WTC11 (cell line): ENCODE results near the gene SH3YL1. TPM values are rescaled to one million over a fixed set of nuclear protein-coding genes. Genes with fewer than 3 reads are reported as not detected.

Experiments used
- ATAC-seq: fragments of 200-7000 bp; cut with Tn5 transposase; 2 replicates; pipeline ENCODE4 v1.10.0; 2021; ENCODE audit warnings: mild to moderate bottlenecking, moderate library complexity
- CTCF ChIA-PET: fragments of 300-600 bp; sonication (Branson Sonifier 250); formaldehyde crosslinking; loops from one replicate; lab custom pipeline; 2021; ENCODE audit warnings: antibody characterized with exemption; lab: Charles Lee
- POLR2A ChIA-PET: fragments of 350-600 bp; sonication (Branson Sonifier 250); formaldehyde crosslinking; loops from one replicate; lab custom pipeline; 2021; ENCODE audit warnings: antibody characterized with exemption; lab: Charles Lee
- DNase-seq: peaks from one replicate; pipeline ENCODE4 v3.0.0; 2021; ENCODE audit warnings: low spot score
- H3K27ac Mint-ChIP-seq: 2 replicates; pipeline ENCODE4 v1.8.0; 2021; ENCODE audit warnings: mixed read lengths
- H3K27me3 Mint-ChIP-seq: 2 replicates; pipeline ENCODE4 v1.8.0; 2021; ENCODE audit warnings: low read depth, mild to moderate bottlenecking, moderate library complexity, mixed read lengths
- H3K36me3 Mint-ChIP-seq: 2 replicates; pipeline ENCODE4 v1.8.0; 2021; ENCODE audit warnings: mixed read lengths
- H3K4me1 Mint-ChIP-seq: 2 replicates; pipeline ENCODE4 v1.8.0; 2022; ENCODE audit warnings: mixed read lengths
- H3K4me3 Mint-ChIP-seq: 2 replicates; pipeline ENCODE4 v1.8.0; 2021; ENCODE audit warnings: mild to moderate bottlenecking, moderate library complexity, mixed read lengths
- H3K9me3 Mint-ChIP-seq: 2 replicates; pipeline ENCODE4 v1.8.0; 2021; ENCODE audit warnings: mixed read lengths
- CBFB ChIP-seq: sonication (generic); formaldehyde crosslinking; IDR thresholded peaks from 2 replicates; pipeline ENCODE4 v1.8.1; 2022; ENCODE audit warnings: mild to moderate bottlenecking, low read depth, missing genetic modification reagents
- CDX4 ChIP-seq: fragments of 250-450 bp; sonication (Bioruptor Pico); IDR thresholded peaks from 2 replicates; pipeline ENCODE4 v1.9.0; 2021; ENCODE audit warnings: moderate library complexity, mild to moderate bottlenecking, inconsistent platforms, borderline replicate concordance
- E2F1 ChIP-seq: sonication (generic); formaldehyde crosslinking; IDR thresholded peaks from 2 replicates; pipeline ENCODE4 v1.8.0; 2022; ENCODE audit warnings: mild to moderate bottlenecking, missing genetic modification reagents
- EMX1 ChIP-seq: fragments of 250-450 bp; sonication (Bioruptor Pico); IDR thresholded peaks from 2 replicates; pipeline ENCODE4 v1.8.0; 2021; ENCODE audit warnings: mild to moderate bottlenecking
- ETV6 ChIP-seq: sonication (generic); formaldehyde crosslinking; IDR thresholded peaks from 2 replicates; pipeline ENCODE4 v1.8.1; 2022; ENCODE audit warnings: mild to moderate bottlenecking, missing genetic modification reagents
- HMGA2 ChIP-seq: fragments of 250-450 bp; sonication (Bioruptor Pico); IDR thresholded peaks from 2 replicates; pipeline ENCODE4 v1.4.0; 2021; ENCODE audit warnings: mild to moderate bottlenecking, moderate library complexity
- IRF2 ChIP-seq: sonication (generic); formaldehyde crosslinking; IDR thresholded peaks from 2 replicates; pipeline ENCODE4 v1.8.0; 2022; ENCODE audit warnings: low read depth, missing genetic modification reagents, borderline replicate concordance
- JAZF1 ChIP-seq: fragments of 250-450 bp; sonication (Bioruptor Pico); IDR thresholded peaks from 2 replicates; pipeline ENCODE4 v1.9.0; 2021; ENCODE audit warnings: moderate library complexity, mild to moderate bottlenecking, inconsistent platforms
- NR1H2 ChIP-seq: sonication (generic); formaldehyde crosslinking; IDR thresholded peaks from 2 replicates; pipeline ENCODE4 v1.9.0; 2021; ENCODE audit warnings: mild to moderate bottlenecking, moderate library complexity, missing genetic modification reagents
- RELA ChIP-seq: sonication (generic); formaldehyde crosslinking; IDR thresholded peaks from 2 replicates; pipeline ENCODE4 v1.8.1; 2022; ENCODE audit warnings: missing genetic modification reagents, mild to moderate bottlenecking, borderline replicate concordance
- SMAD3 ChIP-seq: sonication (generic); formaldehyde crosslinking; IDR thresholded peaks from 2 replicates; pipeline ENCODE4 v1.8.0; 2022; ENCODE audit warnings: missing genetic modification reagents, mild to moderate bottlenecking, borderline replicate concordance
- STAT6 ChIP-seq: sonication (generic); formaldehyde crosslinking; conservative IDR thresholded peaks from 2 replicates; pipeline ENCODE4 v1.8.1; 2023; ENCODE audit warnings: mild to moderate bottlenecking, low read depth, missing genetic modification reagents, moderate library complexity
- ZNF232 ChIP-seq: sonication (generic); formaldehyde crosslinking; IDR thresholded peaks from 2 replicates; pipeline ENCODE4 v1.8.0; 2022; ENCODE audit warnings: mild to moderate bottlenecking, missing genetic modification reagents
- ZNF317 ChIP-seq: sonication (generic); formaldehyde crosslinking; IDR thresholded peaks from 2 replicates; pipeline ENCODE4 v1.8.1; 2023; ENCODE audit warnings: low read depth, mild to moderate bottlenecking, moderate library complexity, missing genetic modification reagents, borderline replicate concordance
- ZNF671 ChIP-seq: fragments of 250-450 bp; sonication (Bioruptor Pico); IDR thresholded peaks from 2 replicates; pipeline ENCODE4 v1.8.0; 2021; ENCODE audit warnings: mild to moderate bottlenecking
- total RNA-seq: library from RNA; stranded (reverse); gene quantifications from 3 replicates; pipeline ENCODE4 v1.2.3, GENCODE V29; 2021
- TF ChIP-seq, protein P1 (sequence below): sonication (generic); formaldehyde crosslinking; IDR thresholded peaks from 2 replicates; pipeline ENCODE4 v1.8.1; 2022; ENCODE audit warnings: mild to moderate bottlenecking, missing genetic modification reagents, moderate library complexity, borderline replicate concordance
- TF ChIP-seq, protein P2 (sequence below): fragments of 250-450 bp; sonication (Bioruptor Pico); conservative IDR thresholded peaks from 2 replicates; pipeline ENCODE4 v1.9.0; 2021; ENCODE audit warnings: mild to moderate bottlenecking
- TF ChIP-seq, protein P3 (sequence below): fragments of 250-450 bp; sonication (Bioruptor Pico); IDR thresholded peaks from 2 replicates; pipeline ENCODE4 v1.9.0; 2021; ENCODE audit warnings: mild to moderate bottlenecking, borderline replicate concordance
- TF ChIP-seq, protein P4 (sequence below): sonication (generic); formaldehyde crosslinking; IDR thresholded peaks from 2 replicates; pipeline ENCODE4 v1.8.1; 2022; ENCODE audit warnings: missing genetic modification reagents, borderline replicate concordance

The SH3YL1 gene
- total RNA-seq, 1 experiment from 2014 or later, result 26.4 TPM

GRCh38 chr2:305366-305765 lies 41.5 kb upstream of the SH3YL1 start:
- Mint-ChIP-seq H3K9me3 (peaks cover 24% of the 10 kb centered on the region), H3K4me3 (no peak overlapping the region), H3K27ac (no peak overlapping the region), H3K27me3 (no peaks in the 10 kb centered on the region; the same call in none of the 2 replicates), H3K4me1 (peaks cover 15% of the 10 kb centered on the region), H3K36me3 (peaks cover 6% of the 10 kb centered on the region; the same call in 1 of the 2 replicates)
- ATAC-seq, result no peak
- ChIA-PET POLR2A (no interaction called here), CTCF (no interaction called here)
- DNase-seq, result no peak
- TF ChIP-seq HMGA2 (CRISPR knock-in tag) (no peak), IRF2 (CRISPR knock-in tag) (no peak), JAZF1 (CRISPR knock-in tag) (no peak)
- TF ChIP-seq, all 79 proteins: peak for 0

GRCh38 chr2:296354-296753 lies 32.5 kb upstream of the SH3YL1 start:
- H3K27ac Mint-ChIP-seq, result no peak overlapping the region
- CTCF ChIA-PET, result no interaction called here
- no peaks in the 10 kb centered on the region for H3K4me1 Mint-ChIP-seq
- TF ChIP-seq ZNF671 (no peak), CBFB (CRISPR knock-in tag) (no peak), HMGA2 (CRISPR knock-in tag) (no peak), ZNF317 (CRISPR knock-in tag) (no peak), CDX4 (CRISPR knock-in tag) (no peak), ZNF232 (CRISPR knock-in tag) (no peak), NR1H2 (CRISPR knock-in tag) (no peak), STAT6 (CRISPR knock-in tag) (no peak), EMX1 (CRISPR knock-in tag) (no peak), E2F1 (no peak), SMAD3 (no peak), ETV6 (CRISPR knock-in tag) (no peak), RELA (CRISPR knock-in tag) (no peak)
- TF ChIP-seq, protein P1, sequence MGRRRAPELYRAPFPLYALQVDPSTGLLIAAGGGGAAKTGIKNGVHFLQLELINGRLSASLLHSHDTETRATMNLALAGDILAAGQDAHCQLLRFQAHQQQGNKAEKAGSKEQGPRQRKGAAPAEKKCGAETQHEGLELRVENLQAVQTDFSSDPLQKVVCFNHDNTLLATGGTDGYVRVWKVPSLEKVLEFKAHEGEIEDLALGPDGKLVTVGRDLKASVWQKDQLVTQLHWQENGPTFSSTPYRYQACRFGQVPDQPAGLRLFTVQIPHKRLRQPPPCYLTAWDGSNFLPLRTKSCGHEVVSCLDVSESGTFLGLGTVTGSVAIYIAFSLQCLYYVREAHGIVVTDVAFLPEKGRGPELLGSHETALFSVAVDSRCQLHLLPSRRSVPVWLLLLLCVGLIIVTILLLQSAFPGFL (CRISPR knock-in tag), result no peak
- TF ChIP-seq, protein P2, sequence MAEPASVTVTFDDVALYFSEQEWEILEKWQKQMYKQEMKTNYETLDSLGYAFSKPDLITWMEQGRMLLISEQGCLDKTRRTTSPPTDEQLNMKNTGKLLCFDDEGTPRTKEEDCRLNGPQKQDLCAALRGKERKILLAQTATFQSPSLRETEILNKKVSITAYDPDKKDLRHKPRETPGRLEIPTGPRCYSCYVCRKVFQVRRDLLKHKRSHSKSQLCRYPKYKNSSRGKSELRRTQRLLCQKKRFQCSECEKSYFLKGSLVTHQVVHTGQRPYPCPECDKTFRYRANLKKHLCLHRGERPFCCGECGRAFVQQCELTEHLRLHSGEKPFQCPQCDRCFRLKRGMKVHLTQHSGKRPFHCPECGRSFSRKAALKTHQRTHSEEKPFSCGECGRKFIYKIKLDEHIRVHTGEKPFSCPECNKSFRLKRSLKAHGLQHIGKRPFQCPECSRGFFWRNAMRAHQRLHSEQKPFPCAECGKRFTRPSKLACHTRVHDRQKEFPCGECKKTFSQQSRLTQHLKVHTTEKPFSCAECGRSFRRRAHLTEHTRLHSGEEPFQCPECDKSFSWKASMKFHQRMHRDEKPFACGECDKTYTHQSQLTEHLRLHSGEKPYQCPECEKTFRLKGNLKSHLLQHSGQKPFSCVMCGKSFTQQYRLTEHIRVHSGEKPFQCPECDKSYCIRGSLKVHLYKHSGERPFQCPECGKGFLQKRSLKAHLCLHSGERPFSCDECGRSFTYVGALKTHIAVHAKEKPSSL (CRISPR knock-in tag), result no peak
- TF ChIP-seq, protein P3, sequence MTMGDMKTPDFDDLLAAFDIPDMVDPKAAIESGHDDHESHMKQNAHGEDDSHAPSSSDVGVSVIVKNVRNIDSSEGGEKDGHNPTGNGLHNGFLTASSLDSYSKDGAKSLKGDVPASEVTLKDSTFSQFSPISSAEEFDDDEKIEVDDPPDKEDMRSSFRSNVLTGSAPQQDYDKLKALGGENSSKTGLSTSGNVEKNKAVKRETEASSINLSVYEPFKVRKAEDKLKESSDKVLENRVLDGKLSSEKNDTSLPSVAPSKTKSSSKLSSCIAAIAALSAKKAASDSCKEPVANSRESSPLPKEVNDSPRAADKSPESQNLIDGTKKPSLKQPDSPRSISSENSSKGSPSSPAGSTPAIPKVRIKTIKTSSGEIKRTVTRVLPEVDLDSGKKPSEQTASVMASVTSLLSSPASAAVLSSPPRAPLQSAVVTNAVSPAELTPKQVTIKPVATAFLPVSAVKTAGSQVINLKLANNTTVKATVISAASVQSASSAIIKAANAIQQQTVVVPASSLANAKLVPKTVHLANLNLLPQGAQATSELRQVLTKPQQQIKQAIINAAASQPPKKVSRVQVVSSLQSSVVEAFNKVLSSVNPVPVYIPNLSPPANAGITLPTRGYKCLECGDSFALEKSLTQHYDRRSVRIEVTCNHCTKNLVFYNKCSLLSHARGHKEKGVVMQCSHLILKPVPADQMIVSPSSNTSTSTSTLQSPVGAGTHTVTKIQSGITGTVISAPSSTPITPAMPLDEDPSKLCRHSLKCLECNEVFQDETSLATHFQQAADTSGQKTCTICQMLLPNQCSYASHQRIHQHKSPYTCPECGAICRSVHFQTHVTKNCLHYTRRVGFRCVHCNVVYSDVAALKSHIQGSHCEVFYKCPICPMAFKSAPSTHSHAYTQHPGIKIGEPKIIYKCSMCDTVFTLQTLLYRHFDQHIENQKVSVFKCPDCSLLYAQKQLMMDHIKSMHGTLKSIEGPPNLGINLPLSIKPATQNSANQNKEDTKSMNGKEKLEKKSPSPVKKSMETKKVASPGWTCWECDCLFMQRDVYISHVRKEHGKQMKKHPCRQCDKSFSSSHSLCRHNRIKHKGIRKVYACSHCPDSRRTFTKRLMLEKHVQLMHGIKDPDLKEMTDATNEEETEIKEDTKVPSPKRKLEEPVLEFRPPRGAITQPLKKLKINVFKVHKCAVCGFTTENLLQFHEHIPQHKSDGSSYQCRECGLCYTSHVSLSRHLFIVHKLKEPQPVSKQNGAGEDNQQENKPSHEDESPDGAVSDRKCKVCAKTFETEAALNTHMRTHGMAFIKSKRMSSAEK (CRISPR knock-in tag), result no peak
- TF ChIP-seq, protein P4, sequence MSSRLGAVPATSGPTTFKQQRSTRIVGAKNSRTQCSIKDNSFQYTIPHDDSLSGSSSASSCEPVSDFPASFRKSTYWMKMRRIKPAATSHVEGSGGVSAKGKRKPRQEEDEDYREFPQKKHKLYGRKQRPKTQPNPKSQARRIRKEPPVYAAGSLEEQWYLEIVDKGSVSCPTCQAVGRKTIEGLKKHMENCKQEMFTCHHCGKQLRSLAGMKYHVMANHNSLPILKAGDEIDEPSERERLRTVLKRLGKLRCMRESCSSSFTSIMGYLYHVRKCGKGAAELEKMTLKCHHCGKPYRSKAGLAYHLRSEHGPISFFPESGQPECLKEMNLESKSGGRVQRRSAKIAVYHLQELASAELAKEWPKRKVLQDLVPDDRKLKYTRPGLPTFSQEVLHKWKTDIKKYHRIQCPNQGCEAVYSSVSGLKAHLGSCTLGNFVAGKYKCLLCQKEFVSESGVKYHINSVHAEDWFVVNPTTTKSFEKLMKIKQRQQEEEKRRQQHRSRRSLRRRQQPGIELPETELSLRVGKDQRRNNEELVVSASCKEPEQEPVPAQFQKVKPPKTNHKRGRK, result no peak
- POLR2A ChIA-PET, result no interaction called here
- DNase-seq (no peak), ATAC-seq (no peak)
- peaks cover 31% of the 10 kb centered on the region for H3K27me3 Mint-ChIP-seq
- H3K36me3 Mint-ChIP-seq, result peaks cover 6% of the 10 kb centered on the region; the same call in 1 of the 2 replicates
- H3K4me3 Mint-ChIP-seq, result no peak overlapping the region
- H3K9me3 Mint-ChIP-seq, result peaks cover 25% of the 10 kb centered on the region
